Endothelial cell of umbilical vein (primary cell): ENCODE measurements around the gene KRTAP10-2. TPM values are rescaled to one million over a fixed set of nuclear protein-coding genes. Genes with fewer than 3 reads are reported as not detected.

Experiments
- BruUV-seq: library from RNA; stranded (reverse); fragments of 400-500 nt; replicated peaks from 2 replicates; lab custom pipeline; 2021; lab: Mats Ljungman, UMichigan
- CTCF ChIA-PET: fragments of 300-600, 350-600 bp; sonication (Branson Sonifier 250); formaldehyde crosslinking; loops from one replicate; lab custom pipeline; 2021; ENCODE audit warnings: antibody characterized with exemption, inconsistent platforms; lab: Charles Lee
- POLR2A ChIA-PET: fragments of 300-600, 350-600 bp; sonication (Branson Sonifier 250); formaldehyde crosslinking; loops from one replicate; lab custom pipeline; 2021; ENCODE audit warnings: antibody characterized with exemption, inconsistent platforms; lab: Charles Lee
- DNase-seq: peaks from one replicate; pipeline ENCODE4 v3.0.0-alpha.2; 2011; ENCODE audit warnings: low read depth, low spot score
- FAIRE-seq: peaks from 2 replicates; lab custom pipeline; 2011; peaks lifted over from hg19 to GRCh38; lab: Jason Lieb, UNC
- H2AFZ ChIP-seq: 2 replicates; pipeline ENCODE4 v1.6.0; 2012; ENCODE audit warnings: low read depth, low read length, control low read depth, inconsistent platforms
- H3K27ac ChIP-seq: 2 replicates; pipeline ENCODE4 v1.5.1; 2011; ENCODE audit warnings: low read depth, mild to moderate bottlenecking, control low read depth, low read length, moderate library complexity; ENCODE audit not compliant: insufficient read depth
- H3K27me3 ChIP-seq, 2 experiments: 2 replicates each; pipeline versions ENCODE4 v1.6.0 to v1.6.1; 2011; ENCODE audit warnings: low read length in 2 of 2, mixed read lengths in 1 of 2; ENCODE audit not compliant: control insufficient read depth in 2 of 2, insufficient read depth in 2 of 2
- H3K36me3 ChIP-seq, 2 experiments: 2 replicates in 1 of 2; 3 replicates in 1 of 2; pipeline ENCODE4 v1.5.1; 2011; ENCODE audit warnings: low read length in 2 of 2, mild to moderate bottlenecking in 1 of 2, moderate library complexity in 1 of 2; ENCODE audit not compliant: control insufficient read depth in 2 of 2, insufficient read depth in 2 of 2; ENCODE audit errors: extremely low read depth in 1 of 2
- H3K4me1 ChIP-seq: 3 replicates; pipeline ENCODE4 v1.5.1; 2011; ENCODE audit warnings: mild to moderate bottlenecking, low read length; ENCODE audit not compliant: control insufficient read depth, insufficient read depth; ENCODE audit errors: extremely low read depth
- H3K4me2 ChIP-seq: 2 replicates; pipeline ENCODE4 v1.6.1; 2011; ENCODE audit warnings: low read length, control low read depth, mixed read lengths; ENCODE audit not compliant: insufficient read depth
- H3K4me3 ChIP-seq, 3 experiments: fragments of 200-600 bp in 1 of 3; sonication (generic), shearing (Covaris generic) in 1 of 3; replicated peaks in 1 of 3; 2 replicates each; pipeline ENCODE4 v1.5.1; 2011 to 2016; ENCODE audit warnings: control low read depth in 3 of 3, low read length in 3 of 3, mild to moderate bottlenecking in 2 of 3, inconsistent platforms in 1 of 3, low read depth in 1 of 3, moderate library complexity in 1 of 3; ENCODE audit not compliant: insufficient read depth in 1 of 3
- H3K79me2 ChIP-seq: 2 replicates; pipeline ENCODE4 v1.6.0; 2012; ENCODE audit warnings: low read length, inconsistent platforms; ENCODE audit not compliant: control insufficient read depth, insufficient read depth
- H3K9ac ChIP-seq: replicated peaks from 2 replicates; pipeline ENCODE3; 2011; ENCODE audit warnings: low read length, control low read depth; ENCODE audit not compliant: insufficient read depth; ENCODE audit errors: extremely low read depth
- H3K9me1 ChIP-seq: replicated peaks from 3 replicates; pipeline ENCODE4 v1.6.0; 2011; ENCODE audit warnings: mild to moderate bottlenecking, low read length; ENCODE audit not compliant: control insufficient read depth, insufficient read depth; ENCODE audit errors: extremely low read depth
- H3K9me3 ChIP-seq: replicated peaks from 2 replicates; pipeline ENCODE4 v1.5.1; 2012; ENCODE audit warnings: low read length, inconsistent platforms; ENCODE audit not compliant: control insufficient read depth, insufficient read depth
- H4K20me1 ChIP-seq: replicated peaks from 2 replicates; pipeline ENCODE3; 2011; ENCODE audit warnings: mild to moderate bottlenecking, low read length; ENCODE audit not compliant: control insufficient read depth, insufficient read depth; ENCODE audit errors: extremely low read depth
- EZH2 ChIP-seq: IDR thresholded peaks from 2 replicates; pipeline ENCODE4 v1.6.1; 2012; ENCODE audit warnings: borderline replicate concordance, low read depth, mild to moderate bottlenecking, moderate library complexity, low read length, inconsistent platforms; ENCODE audit not compliant: severe bottlenecking
- FOS ChIP-seq: IDR thresholded peaks from 2 replicates; pipeline ENCODE4 v1.6.1; 2011; ENCODE audit warnings: mild to moderate bottlenecking, low read length, moderate library complexity, borderline replicate concordance; ENCODE audit not compliant: insufficient read depth
- GATA2 ChIP-seq: IDR thresholded peaks from 2 replicates; pipeline ENCODE4 v1.7.0; 2011; ENCODE audit warnings: low read depth, mild to moderate bottlenecking, moderate library complexity, mixed read lengths, low read length; ENCODE audit not compliant: insufficient read length, insufficient read depth
- MAX ChIP-seq: IDR thresholded peaks from 2 replicates; pipeline ENCODE4 v1.6.1; 2011; ENCODE audit not compliant: insufficient read depth, insufficient read length
- MYC ChIP-seq: IDR thresholded peaks from one replicate; pipeline ENCODE4 v1.6.1; 2011; ENCODE audit warnings: mild to moderate bottlenecking, low read depth, low read length
- POLR2A ChIP-seq: IDR thresholded peaks from 2 replicates; pipeline ENCODE4 v1.6.1; 2012; ENCODE audit warnings: low read depth, mild to moderate bottlenecking, control low read depth, low read length
- POLR2AphosphoS5 ChIP-seq: IDR thresholded peaks from 2 replicates; pipeline ENCODE4 v1.6.1; 2012; ENCODE audit warnings: low read depth, mild to moderate bottlenecking, control low read depth, low read length, moderate library complexity; ENCODE audit not compliant: insufficient read depth
- dilution Hi-C: fragments of 300-500 bp; cut with MboI; formaldehyde crosslinking; loops from one replicate; pipeline ENCODE4 v1.15.0; 2019; ENCODE audit warnings: low sequenced_read_pairs; ENCODE audit not compliant: extremely low pct_ligation_motif_present
- intact Hi-C: fragments of 100-400 bp; cut with micrococcal nuclease; formaldehyde crosslinking; loops from one replicate; pipeline ENCODE4 v1.10.0; 2022
- polyA plus RNA-seq, 4 experiments: library from polyadenylated mRNA; depleted of rRNA in 3 of 4; stranded (reverse) in 3 of 4; unstranded in 1 of 4; fragments of >200 nt; gene quantifications; 2 replicates each; pipeline versions ENCODE4 v1.2.1 to v1.2.3, GENCODE V29; 2011 to 2012; ENCODE audit warnings: missing spikeins in 1 of 4
- total RNA-seq: library from RNA; stranded (reverse); gene quantifications from 2 replicates; pipeline ENCODE4 v1.2.3, GENCODE V29; 2021

The KRTAP10-2 gene
- total and polyA plus RNA-seq, 2 donors (not counting 3 experiments of a cell fraction or from before 2014, with no cell fraction given), result not detected

- no TSS peak for BruUV-seq
These were observed 37.7 kb downstream of the KRTAP10-2 start for GRCh38 chr21:44513389-44514217.

More at GRCh38 chr21:44513389-44514217, 37.7 kb downstream of the KRTAP10-2 start:
- CTCF ChIA-PET, result interaction anchor here (1.1 to 5.1 kb wide), 3 partner anchors 229 to 418 kb away, joined by 3 to 125 read pairs (median 22); no protein-coding TSS in a partner anchor
- Histone ChIP-seq H3K9me1 (no peaks in the 10 kb centered on the region), H3K36me3 (no peaks in the 10 kb centered on the region), H3K4me2 (no peak overlapping the region), H3K4me3 (no peak overlapping the region), H3K79me2 (no peaks in the 10 kb centered on the region), H3K4me1 (no peaks in the 10 kb centered on the region), H4K20me1 (no peaks in the 10 kb centered on the region), H3K9me3 (no peaks in the 10 kb centered on the region), H2AFZ (no peak overlapping the region), H3K9ac (no peak overlapping the region), H3K27me3 (no peaks in the 10 kb centered on the region), H3K27ac (no peak overlapping the region)
- POLR2A ChIA-PET, result no interaction called here
- intact Hi-C loops, result loop anchor here (10.0 kb wide), 1 partner anchor 421 kb away; no protein-coding TSS in a partner anchor
- TF ChIP-seq FOS (no peak), MAX (no peak), MYC (no peak), GATA2 (no peak), EZH2 (no peak), POLR2AphosphoS5 (no peak), POLR2A (no peak)
- DNase-seq (no peak), FAIRE-seq (no peak)
- dilution Hi-C loops, result no loop called here
